ENCODE data around the gene FMN1. TPM values are rescaled to one million over a fixed set of nuclear protein-coding genes. Genes with fewer than 3 reads are reported as not detected.

The FMN1 gene
- total RNA-seq, 2 donors from 2014 or later: 2.4 to 3.1 TPM

DNA sequence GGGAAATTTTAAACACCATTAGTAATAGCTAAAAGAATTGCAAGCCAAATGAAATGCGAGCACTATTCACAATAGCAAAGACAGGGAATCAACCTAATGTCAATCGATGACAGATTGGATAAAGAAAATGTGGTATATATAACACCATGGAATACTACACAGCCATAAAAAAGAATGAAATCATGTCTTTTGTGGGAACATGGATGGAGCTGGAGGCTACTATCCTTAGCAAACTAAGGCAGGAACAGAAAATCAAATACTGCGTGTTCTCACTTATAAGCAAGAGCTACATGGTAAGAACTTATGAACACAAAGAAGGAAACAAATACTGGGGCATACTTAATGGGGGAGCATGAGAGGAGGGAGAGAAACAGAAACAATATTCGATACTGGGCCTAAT lies 85.2 kb downstream of the FMN1 start:
- no peaks in the 10 kb centered on the region for H3K27me3 ChIP-seq
- no peak overlapping the region for H3K4me3 ChIP-seq
- no peaks in the 10 kb centered on the region for H3K4me1 ChIP-seq
- no peaks in the 10 kb centered on the region for H3K36me3 ChIP-seq
- no peak overlapping the region for H3K27ac ChIP-seq
- no peaks in the 10 kb centered on the region for H3K9me3 ChIP-seq
- TF ChIP-seq, protein P1, sequence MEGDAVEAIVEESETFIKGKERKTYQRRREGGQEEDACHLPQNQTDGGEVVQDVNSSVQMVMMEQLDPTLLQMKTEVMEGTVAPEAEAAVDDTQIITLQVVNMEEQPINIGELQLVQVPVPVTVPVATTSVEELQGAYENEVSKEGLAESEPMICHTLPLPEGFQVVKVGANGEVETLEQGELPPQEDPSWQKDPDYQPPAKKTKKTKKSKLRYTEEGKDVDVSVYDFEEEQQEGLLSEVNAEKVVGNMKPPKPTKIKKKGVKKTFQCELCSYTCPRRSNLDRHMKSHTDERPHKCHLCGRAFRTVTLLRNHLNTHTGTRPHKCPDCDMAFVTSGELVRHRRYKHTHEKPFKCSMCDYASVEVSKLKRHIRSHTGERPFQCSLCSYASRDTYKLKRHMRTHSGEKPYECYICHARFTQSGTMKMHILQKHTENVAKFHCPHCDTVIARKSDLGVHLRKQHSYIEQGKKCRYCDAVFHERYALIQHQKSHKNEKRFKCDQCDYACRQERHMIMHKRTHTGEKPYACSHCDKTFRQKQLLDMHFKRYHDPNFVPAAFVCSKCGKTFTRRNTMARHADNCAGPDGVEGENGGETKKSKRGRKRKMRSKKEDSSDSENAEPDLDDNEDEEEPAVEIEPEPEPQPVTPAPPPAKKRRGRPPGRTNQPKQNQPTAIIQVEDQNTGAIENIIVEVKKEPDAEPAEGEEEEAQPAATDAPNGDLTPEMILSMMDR (IDR thresholded peaks at IDR 0.05): no peak
- DNase-seq (ENCODE audit: low spot score): no peak

DNA sequence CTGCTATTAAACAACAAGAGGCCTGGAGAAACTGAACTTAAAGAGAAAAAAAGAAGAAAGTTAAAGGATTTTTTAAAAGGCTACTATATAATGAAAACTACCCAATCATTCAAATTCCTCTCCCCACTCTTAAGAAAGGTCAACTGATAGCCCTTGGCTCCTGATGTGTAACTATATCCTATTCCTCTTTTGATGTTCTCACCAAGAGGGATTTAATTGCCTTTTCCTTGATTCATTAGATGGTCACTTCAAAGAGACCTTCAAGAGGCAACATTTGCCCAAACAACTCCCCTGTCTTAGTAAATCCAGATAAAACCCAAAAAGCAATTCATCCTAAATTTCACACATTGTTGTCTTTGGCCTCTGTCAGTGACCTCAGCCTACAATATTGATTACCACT lies 86.0 kb downstream of the FMN1 start:
- no peaks in the 10 kb centered on the region for H3K4me1 ChIP-seq
- no peak overlapping the region for H3K27ac ChIP-seq
- H3K4me3 ChIP-seq: no peak overlapping the region

DNA sequence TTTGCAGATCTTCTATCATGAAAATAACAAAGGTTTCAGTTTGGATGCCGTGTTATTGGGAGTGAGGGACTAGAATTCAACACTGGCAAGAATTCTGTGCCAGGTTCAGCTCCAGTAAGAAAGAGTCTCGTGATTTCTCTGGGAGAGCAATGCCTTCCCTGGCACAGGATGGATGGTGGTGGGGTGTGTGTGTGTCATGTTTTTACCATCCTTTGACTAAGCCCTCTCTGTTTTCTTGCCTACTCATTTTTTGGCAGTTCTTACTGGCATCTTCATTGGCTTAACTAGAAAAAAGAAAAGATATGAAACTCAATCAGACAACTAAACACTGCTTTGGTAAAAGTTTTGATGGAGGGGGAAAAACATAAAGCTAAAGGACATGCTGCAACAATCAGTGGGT lies 86.6 kb downstream of the FMN1 start:
- no peak overlapping the region for H3K27ac ChIP-seq
- TF ChIP-seq, protein P1 (IDR thresholded peaks at IDR 0.05): no peak
- no peaks in the 10 kb centered on the region for H3K36me3 ChIP-seq
- DNase-seq (ENCODE audit: low spot score): no peak
- no peaks in the 10 kb centered on the region for H3K27me3 ChIP-seq
- no peaks in the 10 kb centered on the region for H3K4me1 ChIP-seq
- H3K9me3 ChIP-seq: no peaks in the 10 kb centered on the region
- H3K4me3 ChIP-seq: no peak overlapping the region

More for the DNA sequence above, 86.0 kb downstream of the FMN1 start:
- TF ChIP-seq, protein P1 (IDR thresholded peaks at IDR 0.05): no peak
- no peak for DNase-seq (ENCODE audit: low spot score)
- H3K9me3 ChIP-seq: no peaks in the 10 kb centered on the region
- no peaks in the 10 kb centered on the region for H3K36me3 ChIP-seq
- no peaks in the 10 kb centered on the region for H3K27me3 ChIP-seq

DNA sequence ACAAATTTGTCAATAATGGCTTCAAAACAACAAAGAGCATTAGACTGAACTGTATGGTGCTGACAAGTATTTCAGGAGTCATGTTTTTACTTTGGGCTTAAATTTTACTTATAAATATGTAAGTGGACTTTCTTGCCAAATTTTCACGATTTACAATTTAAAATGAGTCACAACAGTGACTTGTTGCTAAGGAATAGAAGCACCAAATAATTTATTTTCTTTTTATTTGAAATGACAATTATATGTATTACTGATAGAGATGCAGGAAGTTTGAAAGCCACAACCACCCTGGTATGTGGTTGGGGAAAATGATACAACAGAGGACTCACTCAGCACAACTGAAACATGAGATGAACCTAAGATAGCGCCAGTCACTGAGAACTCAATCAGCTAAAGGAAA lies 90.3 kb downstream of the FMN1 start:
- DNase-seq (ENCODE audit: low spot score): no peak
- TF ChIP-seq, protein P1 (IDR thresholded peaks at IDR 0.05): no peak
- no peaks in the 10 kb centered on the region for H3K9me3 ChIP-seq
- no peak overlapping the region for H3K4me3 ChIP-seq
- H3K4me1 ChIP-seq: no peaks in the 10 kb centered on the region
- no peaks in the 10 kb centered on the region for H3K36me3 ChIP-seq
- no peak overlapping the region for H3K27ac ChIP-seq
- no peaks in the 10 kb centered on the region for H3K27me3 ChIP-seq

DNA sequence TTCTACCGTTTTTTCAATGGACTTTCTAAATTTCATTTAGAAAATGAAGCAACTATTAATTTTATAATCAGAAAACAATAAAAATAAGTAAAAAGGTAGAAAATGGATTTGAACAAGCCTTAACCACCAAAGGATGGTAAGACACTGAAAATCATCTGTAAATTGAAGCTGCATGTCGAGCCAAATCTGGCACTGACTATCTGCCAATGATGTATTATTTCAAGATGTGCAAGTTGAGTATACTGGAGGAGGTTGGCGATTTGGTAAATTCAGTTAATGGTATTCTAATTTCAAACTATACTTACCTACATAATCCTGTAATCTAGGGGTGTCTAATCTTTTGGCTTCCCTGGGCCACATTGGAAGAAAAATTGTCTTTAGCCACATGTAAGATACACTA lies 93.5 kb downstream of the FMN1 start:
- H3K4me1 ChIP-seq: no peaks in the 10 kb centered on the region
- no peaks in the 10 kb centered on the region for H3K36me3 ChIP-seq
- no peaks in the 10 kb centered on the region for H3K9me3 ChIP-seq
- H3K27me3 ChIP-seq: no peaks in the 10 kb centered on the region
- TF ChIP-seq, protein P1 (IDR thresholded peaks at IDR 0.05): no peak
- no peak overlapping the region for H3K27ac ChIP-seq
- no peak overlapping the region for H3K4me3 ChIP-seq
- no peak for DNase-seq (ENCODE audit: low spot score)

DNA sequence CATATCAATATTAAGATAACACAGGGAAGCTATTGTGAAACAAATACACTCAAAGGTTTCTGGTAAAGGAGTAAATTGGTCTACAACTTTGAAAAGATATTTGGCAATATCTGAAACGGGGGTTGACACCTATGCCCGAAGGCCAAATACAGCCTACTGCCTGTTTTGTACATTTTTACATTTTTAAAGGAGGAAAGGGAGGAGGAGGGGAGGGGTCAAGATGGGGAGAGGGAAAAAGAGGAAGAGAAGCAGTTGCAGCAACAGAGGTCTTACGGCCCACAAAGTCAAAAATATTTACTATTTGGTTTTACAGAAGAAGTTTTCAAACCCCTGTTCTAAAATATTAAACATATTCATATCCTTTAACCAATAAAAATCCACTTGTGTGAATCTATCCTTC lies 94.2 kb downstream of the FMN1 start:
- DNase-seq (ENCODE audit: low spot score): no peak
- Histone ChIP-seq H3K36me3 (no peaks in the 10 kb centered on the region), H3K4me3 (no peak overlapping the region), H3K27me3 (no peaks in the 10 kb centered on the region), H3K27ac (no peak overlapping the region), H3K9me3 (no peaks in the 10 kb centered on the region), H3K4me1 (no peaks in the 10 kb centered on the region)
- TF ChIP-seq, protein P1 (IDR thresholded peaks at IDR 0.05): no peak

All from right atrium auricular region (tissue), 2 donors.